ENCODE measurements around the gene JAM2. TPM values are rescaled to one million over a fixed set of nuclear protein-coding genes. Genes with fewer than 3 reads are reported as not detected.

Gene JAM2
- total and polyA plus RNA-seq, 2 of the 4 experiments (the other 2 are of a cell fraction): 0.72 to 2.1 TPM

GRCh38 chr21:25687787-25688186 lies 48.7 kb downstream of the JAM2 start:
- H4K20me1 ChIP-seq (ENCODE audit: insufficient read depth, low read length): no peaks in the 10 kb centered on the region
- no peaks in the 10 kb centered on the region for H3K9me3 ChIP-seq (ENCODE audit: control insufficient read depth, insufficient read depth, low read length)
- no TSS peak for BruUV-seq (replicated peaks)
- H3K9ac ChIP-seq (ENCODE audit: low read depth, low read length): no peak overlapping the region
- no peaks in the 10 kb centered on the region for H3K9me1 ChIP-seq (ENCODE audit: insufficient read depth, low read length)
- 100% methylated on average over 1 of the region's 4 CpGs; no CpG with 5 or more reads in 1 of the 2 experiments for WGBS, 2 experiments (ENCODE audit: extremely low coverage in 2 of 2, insufficient read length in 1 of 2)
- no peak overlapping the region for H3K14ac ChIP-seq (replicated peaks; ENCODE audit: low read depth, low read length)
- H2BK5ac ChIP-seq (ENCODE audit: low read depth, low read length, poor library complexity, severe bottlenecking): no peak overlapping the region
- no peak overlapping the region for H3K4me2 ChIP-seq (ENCODE audit: low read depth, low read length)
- dilution Hi-C loops (cut with HindIII; ENCODE audit: low sequenced_read_pairs, unreplicated experiment): no loop called here
- ChIA-PET POLR2A (ENCODE audit: unreplicated experiment) (no interaction called here), CTCF (no interaction called here)
- no peak overlapping the region for H2BK15ac ChIP-seq (ENCODE audit: low read depth, low read length)
- H4K8ac ChIP-seq (ENCODE audit: low read depth in 2 of 2, low read length in 2 of 2): no peak overlapping the region; a peak in 1 of 4 replicates
- in situ Hi-C loops (cut with MboI; ENCODE audit: low sequenced_read_pairs): no loop called here
- no peak overlapping the region for H3K56ac ChIP-seq (ENCODE audit: extremely low read depth, insufficient read depth, low read length)
- no peak overlapping the region for H3K23ac ChIP-seq (ENCODE audit: low read depth, low read length)
- H4K91ac ChIP-seq (ENCODE audit: insufficient read depth, low read depth, low read length): no peak overlapping the region
- no peaks in the 10 kb centered on the region for H3K36me3 ChIP-seq (ENCODE audit: control insufficient read depth, insufficient read depth, low read length)
- H3K79me1 ChIP-seq (ENCODE audit: low read depth in 1 of 2, low read length in 2 of 2): no peaks in the 10 kb centered on the region
- no peak overlapping the region for H3K27ac ChIP-seq (ENCODE audit: insufficient read depth, low read length)
- no peak overlapping the region for H2AFZ ChIP-seq (replicated peaks; ENCODE audit: low read length, poor library complexity)
- H3K18ac ChIP-seq (ENCODE audit: low read depth, low read length): no peak overlapping the region
- no peak overlapping the region for H2BK20ac ChIP-seq (ENCODE audit: low read depth, low read length)
- H3K4me1 ChIP-seq (ENCODE audit: control insufficient read depth, insufficient read depth, low read length): peaks cover 2% of the 10 kb centered on the region; the same call in 1 of the 2 replicates
- no peak overlapping the region for H4K5ac ChIP-seq (ENCODE audit: low read depth, low read length)
- H3K4me3 ChIP-seq (ENCODE audit: insufficient read depth, low read depth, low read length): no peak overlapping the region
- no peak overlapping the region for H2BK120ac ChIP-seq (ENCODE audit: low read depth, low read length)
- no peak overlapping the region for H2AK9ac ChIP-seq (replicated peaks; ENCODE audit: low read depth, low read length, poor library complexity)
- ATAC-seq (ENCODE audit: low read depth) (no peak), DNase-seq (no peak)
- TF ChIP-seq MAFK (IDR thresholded peaks at IDR 0.05; ENCODE audit: low read depth, low read length) (no peak), RAD21 (IDR thresholded peaks at IDR 0.05; ENCODE audit: low read length) (no peak), POLR2A (IDR thresholded peaks at IDR 0.05; ENCODE audit: low read depth, low read length) (no peak), USF2 (IDR thresholded peaks at IDR 0.05; ENCODE audit: low read depth, low read length) (no peak), RFX5 (IDR thresholded peaks at IDR 0.05; ENCODE audit: low read depth, low read length) (no peak), CEBPB (IDR thresholded peaks at IDR 0.05; ENCODE audit: low read depth, low read length) (no peak), RCOR1 (IDR thresholded peaks at IDR 0.05; ENCODE audit: insufficient replicate concordance, low read length) (no peak), MAZ (IDR thresholded peaks at IDR 0.05; ENCODE audit: borderline replicate concordance, low read depth, low read length) (no peak)
- H3K4ac ChIP-seq (ENCODE audit: low read depth, low read length): no peak overlapping the region
- H2AK5ac ChIP-seq (ENCODE audit: low read depth, low read length): no peak overlapping the region
- intact Hi-C loops (cut with micrococcal nuclease): no loop called here
- H3K27me3 ChIP-seq (ENCODE audit: control insufficient read depth, insufficient read depth, low read length): no peaks in the 10 kb centered on the region
